Suprapubic skin (tissue), 2 donors: ENCODE measurements around the gene NR2F6.

Experiments
- EP300 ChIP-seq: sonication (generic); formaldehyde crosslinking; IDR thresholded peaks from one replicate; pipeline ENCODE4 v1.6.1; 2017; ENCODE audit warnings: antibody characterized with exemption
- POLR2A ChIP-seq, 2 donors: fragments of 450-650 bp; IDR thresholded peaks; one replicate each; pipeline ENCODE4 v1.6.1; 2017; ENCODE audit warnings: antibody characterized with exemption in 2 of 2, mild to moderate bottlenecking in 2 of 2, moderate library complexity in 2 of 2

DNA sequence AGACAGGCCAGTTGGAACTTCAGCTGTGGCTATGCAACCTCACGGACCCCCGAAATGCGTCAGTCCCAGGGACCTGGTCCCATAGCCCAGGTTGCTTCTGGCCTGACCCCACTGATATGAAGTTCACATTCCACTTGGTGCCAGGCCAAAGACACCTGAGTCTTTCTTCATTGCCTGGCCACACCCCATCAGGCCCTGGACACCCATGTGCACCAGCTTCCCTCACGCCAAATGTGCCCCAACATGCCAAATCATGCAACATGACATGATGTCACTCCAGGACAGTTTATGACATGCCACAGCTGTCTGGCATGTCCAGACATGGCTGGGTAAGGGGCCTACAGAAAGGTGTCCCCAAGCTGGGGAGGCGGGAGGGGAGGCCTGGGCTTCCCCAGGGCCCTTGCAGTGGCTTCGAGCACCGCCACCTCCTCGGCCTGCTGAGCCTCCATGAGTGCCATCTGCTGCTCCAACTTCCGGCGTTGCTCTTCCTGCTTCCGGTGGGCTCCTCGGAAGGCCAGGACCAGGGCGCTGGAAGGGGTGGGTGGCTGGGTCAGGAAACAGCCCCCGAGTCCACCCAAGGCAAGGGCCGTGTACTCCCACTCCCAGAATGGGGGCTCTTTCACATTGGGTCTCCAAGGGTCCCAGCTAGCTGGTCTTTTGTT, 4.3 kb upstream of the NR2F6 start:
- TF ChIP-seq EP300 (no peak), POLR2A (IDR thresholded peaks at IDR 0.05) (no peak)
